H1 (cell line): ENCODE results near the gene C2orf78. TPM values are rescaled to one million over a fixed set of nuclear protein-coding genes. Genes with fewer than 3 reads are reported as not detected.

ENCODE experiments used
- polyA plus RNA-seq, 7 experiments: library from polyadenylated mRNA; depleted of rRNA in 3 of 7; stranded (reverse) in 5 of 7; unstranded in 2 of 7; fragments of >200 nt in 5 of 7; fragments of 200-250 nt in 2 of 7; gene quantifications; 1 replicate in 5 of 7; 2 replicates in 1 of 7; 4 replicates in 1 of 7; pipeline versions ENCODE4 v1.2.1 to v1.2.3, GENCODE V29; 2011 to 2013; ENCODE audit warnings: missing spikeins in 2 of 7, mixed read lengths in 2 of 7
- total RNA-seq: library from RNA; stranded (reverse); fragmentation: NEBNext Ultra II Directional; extraction: Animal tissue kit (Norgen Biotek cat#: 25700); gene quantifications from 2 replicates; pipeline ENCODE4 v1.2.1, GENCODE V29; 2021
- TF ChIP-seq, protein P1 (sequence below): fragments of 300-600 bp; sonication (generic); IDR thresholded peaks from 2 replicates; pipeline ENCODE4 v1.7.1; 2012; ENCODE audit warnings: low read length, moderate library complexity, mild to moderate bottlenecking, inconsistent platforms; ENCODE audit not compliant: insufficient replicate concordance
- TF ChIP-seq, protein P2 (sequence below): IDR thresholded peaks from 2 replicates; pipeline ENCODE4 v1.6.1; 2011; ENCODE audit warnings: low read length, improper control_type of control experiment

C2orf78 gene
- total and polyA plus RNA-seq, 2 of the 8 experiments (the other 6 are each of a cell fraction or from before 2014, with no cell fraction given) = 0.39 to 0.89 TPM

DNA sequence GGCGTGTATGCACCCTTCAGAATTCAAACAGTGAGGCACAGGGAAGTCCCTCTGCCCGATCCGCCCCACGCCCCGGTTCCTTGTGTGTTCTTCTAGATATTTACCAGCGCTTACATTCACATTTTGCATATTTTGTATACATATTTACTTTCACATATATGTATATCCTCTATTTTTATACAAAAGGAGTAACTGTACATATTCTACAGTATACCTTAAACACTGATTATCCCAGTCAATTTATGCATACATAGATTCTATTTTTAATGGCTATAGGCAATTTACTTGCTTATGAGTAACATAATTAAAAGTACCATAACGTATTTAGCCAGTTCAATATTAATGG lies 3.8 kb upstream of the C2orf78 start (continued):
- TF ChIP-seq, protein P1, sequence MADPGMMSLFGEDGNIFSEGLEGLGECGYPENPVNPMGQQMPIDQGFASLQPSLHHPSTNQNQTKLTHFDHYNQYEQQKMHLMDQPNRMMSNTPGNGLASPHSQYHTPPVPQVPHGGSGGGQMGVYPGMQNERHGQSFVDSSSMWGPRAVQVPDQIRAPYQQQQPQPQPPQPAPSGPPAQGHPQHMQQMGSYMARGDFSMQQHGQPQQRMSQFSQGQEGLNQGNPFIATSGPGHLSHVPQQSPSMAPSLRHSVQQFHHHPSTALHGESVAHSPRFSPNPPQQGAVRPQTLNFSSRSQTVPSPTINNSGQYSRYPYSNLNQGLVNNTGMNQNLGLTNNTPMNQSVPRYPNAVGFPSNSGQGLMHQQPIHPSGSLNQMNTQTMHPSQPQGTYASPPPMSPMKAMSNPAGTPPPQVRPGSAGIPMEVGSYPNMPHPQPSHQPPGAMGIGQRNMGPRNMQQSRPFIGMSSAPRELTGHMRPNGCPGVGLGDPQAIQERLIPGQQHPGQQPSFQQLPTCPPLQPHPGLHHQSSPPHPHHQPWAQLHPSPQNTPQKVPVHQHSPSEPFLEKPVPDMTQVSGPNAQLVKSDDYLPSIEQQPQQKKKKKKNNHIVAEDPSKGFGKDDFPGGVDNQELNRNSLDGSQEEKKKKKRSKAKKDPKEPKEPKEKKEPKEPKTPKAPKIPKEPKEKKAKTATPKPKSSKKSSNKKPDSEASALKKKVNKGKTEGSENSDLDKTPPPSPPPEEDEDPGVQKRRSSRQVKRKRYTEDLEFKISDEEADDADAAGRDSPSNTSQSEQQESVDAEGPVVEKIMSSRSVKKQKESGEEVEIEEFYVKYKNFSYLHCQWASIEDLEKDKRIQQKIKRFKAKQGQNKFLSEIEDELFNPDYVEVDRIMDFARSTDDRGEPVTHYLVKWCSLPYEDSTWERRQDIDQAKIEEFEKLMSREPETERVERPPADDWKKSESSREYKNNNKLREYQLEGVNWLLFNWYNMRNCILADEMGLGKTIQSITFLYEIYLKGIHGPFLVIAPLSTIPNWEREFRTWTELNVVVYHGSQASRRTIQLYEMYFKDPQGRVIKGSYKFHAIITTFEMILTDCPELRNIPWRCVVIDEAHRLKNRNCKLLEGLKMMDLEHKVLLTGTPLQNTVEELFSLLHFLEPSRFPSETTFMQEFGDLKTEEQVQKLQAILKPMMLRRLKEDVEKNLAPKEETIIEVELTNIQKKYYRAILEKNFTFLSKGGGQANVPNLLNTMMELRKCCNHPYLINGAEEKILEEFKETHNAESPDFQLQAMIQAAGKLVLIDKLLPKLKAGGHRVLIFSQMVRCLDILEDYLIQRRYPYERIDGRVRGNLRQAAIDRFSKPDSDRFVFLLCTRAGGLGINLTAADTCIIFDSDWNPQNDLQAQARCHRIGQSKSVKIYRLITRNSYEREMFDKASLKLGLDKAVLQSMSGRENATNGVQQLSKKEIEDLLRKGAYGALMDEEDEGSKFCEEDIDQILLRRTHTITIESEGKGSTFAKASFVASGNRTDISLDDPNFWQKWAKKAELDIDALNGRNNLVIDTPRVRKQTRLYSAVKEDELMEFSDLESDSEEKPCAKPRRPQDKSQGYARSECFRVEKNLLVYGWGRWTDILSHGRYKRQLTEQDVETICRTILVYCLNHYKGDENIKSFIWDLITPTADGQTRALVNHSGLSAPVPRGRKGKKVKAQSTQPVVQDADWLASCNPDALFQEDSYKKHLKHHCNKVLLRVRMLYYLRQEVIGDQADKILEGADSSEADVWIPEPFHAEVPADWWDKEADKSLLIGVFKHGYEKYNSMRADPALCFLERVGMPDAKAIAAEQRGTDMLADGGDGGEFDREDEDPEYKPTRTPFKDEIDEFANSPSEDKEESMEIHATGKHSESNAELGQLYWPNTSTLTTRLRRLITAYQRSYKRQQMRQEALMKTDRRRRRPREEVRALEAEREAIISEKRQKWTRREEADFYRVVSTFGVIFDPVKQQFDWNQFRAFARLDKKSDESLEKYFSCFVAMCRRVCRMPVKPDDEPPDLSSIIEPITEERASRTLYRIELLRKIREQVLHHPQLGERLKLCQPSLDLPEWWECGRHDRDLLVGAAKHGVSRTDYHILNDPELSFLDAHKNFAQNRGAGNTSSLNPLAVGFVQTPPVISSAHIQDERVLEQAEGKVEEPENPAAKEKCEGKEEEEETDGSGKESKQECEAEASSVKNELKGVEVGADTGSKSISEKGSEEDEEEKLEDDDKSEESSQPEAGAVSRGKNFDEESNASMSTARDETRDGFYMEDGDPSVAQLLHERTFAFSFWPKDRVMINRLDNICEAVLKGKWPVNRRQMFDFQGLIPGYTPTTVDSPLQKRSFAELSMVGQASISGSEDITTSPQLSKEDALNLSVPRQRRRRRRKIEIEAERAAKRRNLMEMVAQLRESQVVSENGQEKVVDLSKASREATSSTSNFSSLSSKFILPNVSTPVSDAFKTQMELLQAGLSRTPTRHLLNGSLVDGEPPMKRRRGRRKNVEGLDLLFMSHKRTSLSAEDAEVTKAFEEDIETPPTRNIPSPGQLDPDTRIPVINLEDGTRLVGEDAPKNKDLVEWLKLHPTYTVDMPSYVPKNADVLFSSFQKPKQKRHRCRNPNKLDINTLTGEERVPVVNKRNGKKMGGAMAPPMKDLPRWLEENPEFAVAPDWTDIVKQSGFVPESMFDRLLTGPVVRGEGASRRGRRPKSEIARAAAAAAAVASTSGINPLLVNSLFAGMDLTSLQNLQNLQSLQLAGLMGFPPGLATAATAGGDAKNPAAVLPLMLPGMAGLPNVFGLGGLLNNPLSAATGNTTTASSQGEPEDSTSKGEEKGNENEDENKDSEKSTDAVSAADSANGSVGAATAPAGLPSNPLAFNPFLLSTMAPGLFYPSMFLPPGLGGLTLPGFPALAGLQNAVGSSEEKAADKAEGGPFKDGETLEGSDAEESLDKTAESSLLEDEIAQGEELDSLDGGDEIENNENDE = no peak
- TF ChIP-seq, protein P2, sequence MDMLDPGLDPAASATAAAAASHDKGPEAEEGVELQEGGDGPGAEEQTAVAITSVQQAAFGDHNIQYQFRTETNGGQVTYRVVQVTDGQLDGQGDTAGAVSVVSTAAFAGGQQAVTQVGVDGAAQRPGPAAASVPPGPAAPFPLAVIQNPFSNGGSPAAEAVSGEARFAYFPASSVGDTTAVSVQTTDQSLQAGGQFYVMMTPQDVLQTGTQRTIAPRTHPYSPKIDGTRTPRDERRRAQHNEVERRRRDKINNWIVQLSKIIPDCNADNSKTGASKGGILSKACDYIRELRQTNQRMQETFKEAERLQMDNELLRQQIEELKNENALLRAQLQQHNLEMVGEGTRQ = no peak
- TF ChIP-seq, all 59 proteins: peak for 0
